ENCODE data around the gene TGFA.

DNA sequence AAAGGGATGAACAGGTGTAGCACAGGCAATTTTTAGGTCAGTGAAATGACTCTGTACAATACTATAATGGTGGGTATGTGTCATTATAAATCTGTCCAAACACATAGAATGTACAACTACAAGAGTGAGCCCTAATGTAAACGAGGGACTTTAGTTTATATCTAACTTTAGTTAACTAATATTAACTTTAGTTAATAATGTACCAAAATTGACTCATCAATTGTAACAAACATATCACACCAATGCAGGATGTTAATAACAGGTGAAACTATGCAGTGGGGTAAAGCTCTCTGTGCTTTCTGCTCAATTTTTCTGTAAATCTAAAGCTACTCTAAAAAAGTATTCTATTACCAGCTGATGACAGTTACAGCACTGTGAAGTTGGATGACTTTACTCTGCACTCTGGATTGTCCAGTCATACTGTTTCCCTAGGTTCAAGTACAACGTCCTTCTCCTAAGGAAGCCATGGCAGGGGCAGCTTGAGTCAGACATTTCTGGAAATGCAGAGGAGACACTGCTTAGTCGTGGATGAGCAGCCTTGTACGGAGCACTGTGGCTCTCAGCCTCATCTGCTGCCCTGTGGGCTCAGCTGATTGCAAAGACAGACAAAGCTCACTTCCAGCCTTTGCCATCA, 26.1 kb downstream of the TGFA start:
- TF ChIP-seq POLR2A (IDR thresholded peaks at IDR 0.05) (no peak), CTCF (IDR thresholded peaks at IDR 0.05) (no peak), EP300 (IDR thresholded peaks at IDR 0.05) (no peak), POLR2AphosphoS5 (IDR thresholded peaks at IDR 0.05) (no peak)

Data from upper lobe of left lung (tissue), 4 donors.